Measurements from ENCODE around the gene PDCD2L. TPM values are rescaled to one million over a fixed set of nuclear protein-coding genes. Genes with fewer than 3 reads are reported as not detected.

PDCD2L gene
- total RNA-seq, 1 experiment from 2014 or later = 33.2 TPM

DNA sequence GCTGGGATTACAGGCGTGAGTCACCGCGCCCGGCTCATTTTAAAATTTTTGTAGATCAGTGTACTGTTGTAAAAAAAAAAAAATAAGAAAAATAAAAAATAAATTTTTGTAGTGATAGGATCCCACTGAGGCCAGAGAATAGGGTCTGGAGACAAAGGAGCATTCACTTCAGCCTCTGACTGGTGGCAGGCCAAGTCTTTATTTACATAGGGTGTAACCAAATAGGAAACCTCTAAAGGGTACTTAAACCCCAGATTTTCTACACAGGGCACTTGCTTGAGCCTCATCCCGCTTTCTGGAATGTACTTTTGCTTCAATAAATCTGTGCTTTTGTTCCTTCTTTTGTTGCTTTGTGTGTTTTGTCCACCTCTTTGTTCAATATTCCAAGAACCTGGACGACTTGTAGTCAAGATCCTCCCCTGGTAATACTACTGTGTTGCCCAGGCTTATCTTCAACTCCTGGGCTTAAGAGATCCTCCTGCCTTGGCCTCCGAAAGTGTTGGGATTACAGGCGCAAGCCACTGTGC lies 2.1 kb upstream of the PDCD2L start:
- no peak overlapping the region for H3K27ac Mint-ChIP-seq (ENCODE audit: unreplicated experiment)

DNA sequence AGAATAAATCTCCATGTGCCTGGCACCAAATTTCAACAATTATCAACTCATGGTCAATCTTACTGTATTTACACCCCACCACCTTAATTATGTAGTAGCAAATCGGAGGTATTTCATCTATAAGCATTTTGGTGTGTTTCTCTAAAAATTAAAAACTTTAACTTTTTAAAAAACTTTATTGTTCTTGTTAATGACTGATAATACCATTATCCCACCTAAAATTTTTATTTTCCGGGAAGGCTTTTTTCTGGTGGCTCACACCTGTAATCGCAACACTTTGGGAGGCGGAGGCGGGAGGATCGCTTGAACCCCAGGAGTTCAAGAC lies 453 bp upstream of the PDCD2L start:
- Mint-ChIP-seq H3K27me3 (ENCODE audit: insufficient read depth, unreplicated experiment) (no peaks in the 10 kb centered on the region), H3K4me3 (ENCODE audit: unreplicated experiment) (peak overlapping the region; percentile 93), H3K36me3 (ENCODE audit: insufficient read depth, unreplicated experiment) (peaks cover 74% of the 10 kb centered on the region), H3K27ac (ENCODE audit: unreplicated experiment) (peak overlapping the region; percentile 89), H3K4me1 (ENCODE audit: low read depth, unreplicated experiment) (no peaks in the 10 kb centered on the region), H3K9me3 (ENCODE audit: unreplicated experiment) (no peaks in the 10 kb centered on the region)
- POLR2A ChIA-PET = no interaction called here
- no peak for DNase-seq
- intact Hi-C loops (cut with micrococcal nuclease; ENCODE audit: unreplicated experiment) = loop anchor here (2.0 kb wide), 1 partner anchor 39 kb away; the partner anchor contains the start of gene GPI
- no peaks in the 10 kb centered on the region for H3K9me3 ChIP-seq
- peaks cover 6% of the 10 kb centered on the region for H3K36me3 ChIP-seq (ENCODE audit: control insufficient read depth, insufficient read depth, low read length)
- H3K4me3 ChIP-seq (ENCODE audit: low read depth, low read length) = peak overlapping the region; percentile 89
- TF ChIP-seq CTCF (IDR thresholded peaks at IDR 0.05; ENCODE audit: insufficient read depth in 1 of 2, low read depth in 1 of 2, low read length in 1 of 2, severe bottlenecking in 1 of 2, unreplicated experiment in 1 of 2) = no peak
- H3K27me3 ChIP-seq (replicated peaks; ENCODE audit: control insufficient read depth, insufficient read depth, low read length) = no peaks in the 10 kb centered on the region
- CTCF ChIA-PET = no interaction called here
- BruUV-seq (replicated peaks) = TSS peak; percentile 96
- H3K4me1 ChIP-seq = no peaks in the 10 kb centered on the region

More for the DNA sequence above, 2.1 kb upstream of the PDCD2L start:
- no peak for DNase-seq
- ChIA-PET POLR2A (no interaction called here), CTCF (no interaction called here)
- Mint-ChIP-seq H3K36me3 (ENCODE audit: insufficient read depth, unreplicated experiment) (peaks cover 69% of the 10 kb centered on the region), H3K4me3 (ENCODE audit: unreplicated experiment) (no peak overlapping the region), H3K27me3 (ENCODE audit: insufficient read depth, unreplicated experiment) (no peaks in the 10 kb centered on the region), H3K9me3 (ENCODE audit: unreplicated experiment) (no peaks in the 10 kb centered on the region), H3K4me1 (ENCODE audit: low read depth, unreplicated experiment) (no peaks in the 10 kb centered on the region)
- H3K4me1 ChIP-seq = no peaks in the 10 kb centered on the region
- intact Hi-C loops (cut with micrococcal nuclease; ENCODE audit: unreplicated experiment) = no loop called here
- H3K4me3 ChIP-seq (ENCODE audit: low read depth, low read length) = no peak overlapping the region
- BruUV-seq (replicated peaks) = no TSS peak
- no peaks in the 10 kb centered on the region for H3K9me3 ChIP-seq
- H3K36me3 ChIP-seq (ENCODE audit: control insufficient read depth, insufficient read depth, low read length) = peaks cover 6% of the 10 kb centered on the region
- no peak for TF ChIP-seq CTCF (IDR thresholded peaks at IDR 0.05; ENCODE audit: insufficient read depth in 1 of 2, low read depth in 1 of 2, low read length in 1 of 2, severe bottlenecking in 1 of 2, unreplicated experiment in 1 of 2)
- H3K27me3 ChIP-seq (replicated peaks; ENCODE audit: control insufficient read depth, insufficient read depth, low read length) = no peaks in the 10 kb centered on the region

GRCh38 chr19:34405892-34406660 lies 1.9 kb downstream of the PDCD2L start:
- no peak overlapping the region for H3K4me3 Mint-ChIP-seq (ENCODE audit: unreplicated experiment)
- Histone ChIP-seq H3K27me3 (replicated peaks; ENCODE audit: control insufficient read depth, insufficient read depth, low read length) (no peaks in the 10 kb centered on the region), H3K4me1 (no peaks in the 10 kb centered on the region), H3K36me3 (ENCODE audit: control insufficient read depth, insufficient read depth, low read length) (0 out of 2 replicates have a peak, but pooled peaks cover 1% of the 10 kb centered on the region), H3K4me3 (ENCODE audit: low read depth, low read length) (no peak overlapping the region), H3K9me3 (no peaks in the 10 kb centered on the region)
- BruUV-seq (replicated peaks) = TSS peak; percentile 26
- peaks cover 68% of the 10 kb centered on the region for H3K36me3 Mint-ChIP-seq (ENCODE audit: insufficient read depth, unreplicated experiment)
- no peak for TF ChIP-seq CTCF (IDR thresholded peaks at IDR 0.05; ENCODE audit: insufficient read depth in 1 of 2, low read depth in 1 of 2, low read length in 1 of 2, severe bottlenecking in 1 of 2, unreplicated experiment in 1 of 2)
- no peak overlapping the region for H3K27ac Mint-ChIP-seq (ENCODE audit: unreplicated experiment)
- CTCF ChIA-PET = no interaction called here
- intact Hi-C loops (cut with micrococcal nuclease; ENCODE audit: unreplicated experiment) = loop anchor here (2.0 kb wide), 1 partner anchor 41 kb away; the partner anchor contains the start of gene GPI
- DNase-seq = no peak
- no peaks in the 10 kb centered on the region for H3K27me3 Mint-ChIP-seq (ENCODE audit: insufficient read depth, unreplicated experiment)
- POLR2A ChIA-PET = interaction anchor here (0.7 kb wide), 1 partner anchor 94 kb away, joined by 5 read pairs; no protein-coding TSS in a partner anchor
- no peaks in the 10 kb centered on the region for H3K9me3 Mint-ChIP-seq (ENCODE audit: unreplicated experiment)
- H3K4me1 Mint-ChIP-seq (ENCODE audit: low read depth, unreplicated experiment) = no peaks in the 10 kb centered on the region
